DMS 273 (cell line): Measurements from ENCODE around the gene MAP2K3.
A peak's percentile ranks its signal among the peaks of the same experiment; 100 is the strongest.

Experiments
- DNase-seq: peaks from one replicate; lab custom pipeline; 2025; ENCODE audit not compliant: unreplicated experiment; lab: John Stamatoyannopoulos, UW

The MAP2K3 gene

GRCh38 chr17:21252796-21253645 is 31.5 kb upstream of the MAP2K3 start, which contains the start of gene NATD1:
NATD1 (minus strand) TSS chr17:21253410; CDS start chr17:21253264, 146 bp downstream.
- DNase-seq, result peak; percentile 88

- DNase-seq, result no peak
These were observed 30.7 kb upstream of the MAP2K3 start for GRCh38 chr17:21253646-21254441.

- DNase-seq, result no peak
These were observed 25.9 kb upstream of the MAP2K3 start for GRCh38 chr17:21258593-21258992.

- no peak for DNase-seq
These were observed 22.1 kb upstream of the MAP2K3 start for GRCh38 chr17:21262259-21262993.

- no peak for DNase-seq
These were observed 21.1 kb upstream of the MAP2K3 start for GRCh38 chr17:21263376-21263775.

GRCh38 chr17:21268596-21269188 is 15.8 kb upstream of the MAP2K3 start:
- no peak for DNase-seq

- DNase-seq, result no peak
These were observed 15.1 kb upstream of the MAP2K3 start for GRCh38 chr17:21269394-21269793.

- DNase-seq, result no peak
These were observed 12.9 kb upstream of the MAP2K3 start for GRCh38 chr17:21271454-21272183.

GRCh38 chr17:21272250-21272649 is 12.3 kb upstream of the MAP2K3 start:
- no peak for DNase-seq

GRCh38 chr17:21272881-21273792 is 11.4 kb upstream of the MAP2K3 start:
- no peak for DNase-seq

- peak; percentile 73 for DNase-seq
These were observed 9.4 kb upstream of the MAP2K3 start for GRCh38 chr17:21275047-21275578.

GRCh38 chr17:21275579-21276263 is 8.8 kb upstream of the MAP2K3 start:
- peak; percentile 90 for DNase-seq

GRCh38 chr17:21276264-21276588 is 8.3 kb upstream of the MAP2K3 start:
- no peak for DNase-seq

GRCh38 chr17:21277332-21277731 is 7.2 kb upstream of the MAP2K3 start:
- no peak for DNase-seq

GRCh38 chr17:21278450-21279197 is 5.9 kb upstream of the MAP2K3 start:
- DNase-seq, result no peak

GRCh38 chr17:21279198-21279535 is 5.3 kb upstream of the MAP2K3 start:
- no peak for DNase-seq

- no peak for DNase-seq
These were observed 4.9 kb upstream of the MAP2K3 start for GRCh38 chr17:21279582-21279981.

GRCh38 chr17:21280081-21280518 is 4.4 kb upstream of the MAP2K3 start:
- peak; percentile 87 for DNase-seq
